Activated CD8-positive, alpha-beta memory T cell treated with anti-CD3 and anti-CD28 coated beads, Interleukin-2, amount 50 U/mL, for 1 hour (primary cell): Measurements from ENCODE around the gene TMEM140.
"Not testable (repeated sequence)": the region's sequence is repeated elsewhere in the genome, so short reads cannot be mapped to it uniquely, and the experiment has no call there.

ENCODE experiments used
- DNase-seq: peaks from one replicate; pipeline ENCODE4 v3.0.0-alpha.2; 2020; ENCODE audit errors: extremely low read depth

The TMEM140 gene

DNA sequence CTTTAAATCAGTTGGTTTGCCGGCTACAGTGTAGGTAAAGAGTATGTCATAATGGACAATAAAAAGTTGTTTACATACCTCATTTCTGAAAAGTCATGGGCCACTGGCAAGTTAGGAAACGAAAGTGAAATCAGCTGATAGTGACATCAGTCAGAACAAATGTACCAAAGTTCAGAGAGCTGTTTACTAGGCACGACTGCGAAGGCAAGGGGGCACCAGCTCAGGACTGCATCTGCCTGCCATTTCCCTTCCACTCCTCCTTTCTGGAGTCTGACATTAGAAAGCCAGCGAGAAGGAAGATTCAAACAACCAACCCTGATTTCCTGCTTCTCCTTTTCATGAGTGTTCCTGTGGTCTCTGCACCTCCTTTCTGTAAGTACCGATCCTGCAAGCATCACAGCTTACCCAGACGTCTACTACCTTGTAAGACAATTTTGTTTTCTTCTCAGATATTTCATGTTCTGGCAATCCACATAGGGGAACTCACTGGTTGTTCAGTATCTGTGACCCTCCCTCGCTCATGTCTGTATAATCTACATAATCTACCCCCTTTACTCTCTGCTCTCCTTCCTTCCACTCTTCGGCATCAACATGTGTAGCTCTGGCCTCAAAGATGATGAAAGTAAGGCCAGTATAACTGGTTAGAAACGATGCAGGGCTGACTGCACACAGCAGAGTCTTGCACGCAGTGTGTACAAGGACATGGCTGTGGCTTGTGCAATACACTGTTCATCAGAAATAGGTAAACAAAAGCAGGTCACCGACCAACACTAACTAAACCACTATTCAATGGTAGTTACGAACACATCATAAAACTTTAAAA is at the start of gene TMEM140:
TSS of gene TMEM140 (plus strand) at position 174 of the 823 bp plus-strand sequence. CDS start 16,370 bp downstream, outside the sequence.
- DNase-seq: peak; percentile 21

DNA sequence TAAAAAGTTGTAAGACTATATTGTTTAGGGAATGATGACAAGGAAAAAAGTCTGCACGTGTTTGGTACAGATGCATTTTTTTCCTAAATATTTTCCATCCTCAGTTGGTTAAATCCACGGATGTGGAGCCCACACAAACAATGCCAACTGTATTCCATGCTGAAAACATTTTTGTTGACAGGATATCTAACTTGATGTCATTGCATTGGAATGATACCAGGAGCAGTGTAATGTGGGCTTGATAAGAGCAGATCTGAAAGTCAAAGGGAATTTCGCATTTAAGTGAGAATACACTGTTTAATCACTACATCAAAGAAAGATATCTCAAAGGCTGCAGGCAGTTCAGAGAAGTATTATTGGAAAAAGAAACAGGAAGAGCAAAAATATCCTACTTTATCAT is 49.5 kb upstream of the TMEM140 start:
- no peak for DNase-seq

DNA sequence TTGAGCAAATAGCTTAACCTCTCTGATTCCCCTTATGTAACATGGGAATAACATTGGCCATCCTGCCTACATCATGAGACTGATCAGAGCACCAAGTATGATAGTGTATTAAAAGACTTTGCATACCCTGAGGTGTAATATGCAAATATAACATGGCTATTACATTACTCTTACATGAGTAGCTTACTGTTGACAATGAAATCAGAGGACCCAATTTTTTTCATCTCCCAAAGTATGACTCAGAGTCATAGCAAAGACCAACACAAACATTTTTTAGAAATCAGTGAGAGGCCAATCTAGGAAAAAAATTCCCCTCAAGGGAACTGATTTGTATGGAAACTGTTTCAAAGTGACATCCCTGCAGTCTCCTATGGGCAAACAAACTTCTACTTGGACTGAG is 47.0 kb upstream of the TMEM140 start:
- no peak for DNase-seq

DNA sequence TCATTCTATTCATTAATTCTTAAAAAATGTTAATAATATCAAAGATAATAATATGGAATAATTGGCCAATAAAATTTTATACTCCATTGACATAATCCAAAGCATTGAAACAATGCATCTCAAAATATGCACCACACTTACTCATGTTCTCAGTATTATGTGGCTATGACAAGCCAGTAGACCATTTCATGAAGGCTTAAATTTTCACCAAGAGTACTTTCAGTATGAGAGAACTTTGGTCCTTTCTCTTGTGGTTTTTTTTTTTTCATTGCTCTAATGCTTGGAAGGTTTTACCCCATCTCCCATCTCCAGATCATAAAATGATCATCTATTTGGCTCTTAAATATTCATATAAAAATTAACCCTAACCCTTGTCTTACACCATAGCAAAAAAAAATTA is 45.5 kb upstream of the TMEM140 start:
- no peak for DNase-seq

DNA sequence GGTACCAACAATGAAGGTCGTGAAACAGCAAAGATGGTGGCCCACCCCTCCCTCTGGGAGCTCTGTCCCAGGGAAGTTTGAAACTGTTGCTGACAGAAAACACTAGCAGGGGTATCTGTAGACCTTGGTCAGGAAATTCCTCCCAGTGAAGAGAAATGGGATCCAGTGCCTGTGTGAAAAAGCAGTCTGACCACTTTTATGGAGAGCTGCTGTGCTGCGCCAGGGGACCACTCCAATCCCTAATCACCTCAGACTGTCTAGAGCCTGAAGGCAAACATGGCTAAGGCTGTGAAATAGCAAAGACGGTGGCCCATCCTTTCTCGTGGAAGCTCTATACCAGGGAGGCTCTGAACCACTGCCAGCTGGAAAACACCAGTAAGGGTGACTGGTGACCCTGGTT is 38.3 kb upstream of the TMEM140 start:
- DNase-seq: no peak

DNA sequence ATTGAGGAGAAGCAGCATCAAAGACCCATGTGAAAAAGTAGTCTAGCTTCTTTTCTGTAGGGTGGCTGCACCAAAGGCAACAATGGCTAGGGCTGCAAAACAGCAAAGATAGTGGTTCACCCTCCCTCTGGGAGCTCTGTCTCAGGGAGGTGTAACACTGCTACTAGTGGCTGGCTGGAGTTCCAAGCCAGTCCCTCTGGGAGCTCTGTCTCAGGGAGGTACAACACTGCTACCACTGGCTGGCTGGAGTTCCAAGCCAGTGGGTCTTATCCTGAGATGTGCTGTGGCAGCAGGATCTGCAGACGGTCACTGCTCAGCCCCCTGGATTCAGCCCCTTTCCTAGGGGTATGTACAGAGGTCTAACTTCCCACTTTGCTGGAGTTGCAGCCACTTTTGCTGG is 37.9 kb upstream of the TMEM140 start:
- no peak for DNase-seq

DNA sequence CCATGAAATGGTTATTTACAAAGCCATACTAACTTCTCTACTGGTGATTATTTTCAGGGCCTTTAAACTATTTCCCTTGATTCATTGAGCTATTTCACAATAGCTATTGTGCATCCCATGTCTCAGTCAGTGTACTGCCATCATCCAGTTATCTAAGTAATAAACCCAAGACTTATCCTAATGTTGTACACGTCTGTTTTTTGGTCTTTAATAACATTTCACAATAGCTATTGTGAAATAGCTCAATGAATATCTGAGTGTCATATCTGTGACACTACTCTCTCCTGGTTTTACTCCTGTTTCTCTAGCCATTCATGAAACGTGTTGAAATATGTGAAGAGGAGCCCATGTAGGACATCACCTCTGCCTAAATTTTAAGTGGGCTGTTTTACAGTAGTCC is 36.5 kb upstream of the TMEM140 start:
- no peak for DNase-seq

DNA sequence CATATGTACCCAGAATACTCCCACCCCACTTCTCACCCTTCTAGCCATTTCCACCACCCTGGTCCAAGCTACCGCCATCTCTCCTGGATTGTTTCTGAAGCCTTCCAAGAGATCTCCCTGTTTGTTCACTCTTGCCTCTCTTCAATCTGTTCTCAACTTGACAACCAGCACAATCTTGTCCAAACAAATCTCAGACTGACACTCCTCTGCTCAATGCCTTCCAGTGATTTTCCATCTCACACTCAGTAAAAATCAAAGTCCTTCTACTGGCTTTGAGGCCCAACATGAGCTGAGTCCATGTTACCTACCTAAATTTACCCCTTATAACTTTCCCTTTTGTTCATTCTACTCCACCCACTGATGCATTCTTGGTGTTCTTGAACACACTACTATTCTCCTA is 33.2 kb upstream of the TMEM140 start:
- DNase-seq: no peak

DNA sequence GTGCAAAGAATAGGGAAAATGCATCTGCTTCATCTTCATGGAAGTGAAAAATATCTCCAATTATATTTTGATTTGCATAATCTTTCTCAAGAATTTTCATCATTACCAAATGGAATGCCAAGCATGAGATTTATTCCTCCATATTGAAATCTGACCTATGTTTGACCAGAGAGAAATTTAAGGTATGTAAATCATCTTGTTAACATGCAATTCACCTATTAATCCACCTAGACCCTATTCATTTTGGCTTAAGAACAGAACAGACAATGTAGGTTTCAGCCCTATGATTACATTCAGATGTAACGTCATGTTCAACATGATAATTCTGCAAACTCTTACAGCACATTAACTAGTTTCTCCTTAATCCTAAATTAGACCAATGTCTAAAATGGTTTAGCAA is 30.8 kb upstream of the TMEM140 start:
- no peak for DNase-seq

DNA sequence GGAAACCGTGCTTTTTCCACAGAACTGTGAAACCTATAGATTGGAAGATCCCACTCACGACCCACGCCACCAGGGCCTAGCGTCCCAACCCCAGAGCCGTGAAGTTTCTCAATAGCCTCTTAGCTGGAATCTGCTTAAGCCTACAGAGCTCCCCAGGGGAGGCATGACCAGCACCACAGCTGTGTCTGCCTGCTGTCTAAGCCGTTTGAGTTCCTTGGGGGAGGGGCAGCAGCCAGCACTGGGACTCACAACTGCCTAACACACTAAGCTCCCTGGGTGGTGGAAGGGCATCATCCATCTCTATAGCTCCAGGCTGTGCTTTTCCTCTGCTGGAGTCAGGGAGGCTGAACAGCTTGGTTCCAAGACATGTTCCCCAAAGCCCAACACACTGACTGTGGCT is 26.0 kb upstream of the TMEM140 start:
- no peak for DNase-seq

DNA sequence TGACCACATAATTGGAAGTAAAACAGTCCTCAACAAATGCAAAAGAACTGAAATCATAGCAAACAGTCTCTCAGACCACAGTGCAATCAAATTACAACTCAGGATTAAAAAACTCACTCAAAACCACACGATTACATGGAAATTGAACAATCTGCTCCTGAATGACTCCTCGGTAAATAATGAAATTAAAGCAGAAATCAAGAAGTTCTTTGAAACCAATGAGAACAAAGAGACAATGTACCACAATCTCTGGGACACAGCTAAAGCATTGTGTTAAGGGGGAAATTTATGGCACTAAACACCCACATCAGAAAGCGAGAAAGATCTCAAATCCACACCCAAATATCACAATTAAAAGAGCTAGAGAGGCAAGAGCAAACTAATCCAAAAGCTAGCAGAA is 23.2 kb upstream of the TMEM140 start:
- DNase-seq: not testable (repeated sequence)

DNA sequence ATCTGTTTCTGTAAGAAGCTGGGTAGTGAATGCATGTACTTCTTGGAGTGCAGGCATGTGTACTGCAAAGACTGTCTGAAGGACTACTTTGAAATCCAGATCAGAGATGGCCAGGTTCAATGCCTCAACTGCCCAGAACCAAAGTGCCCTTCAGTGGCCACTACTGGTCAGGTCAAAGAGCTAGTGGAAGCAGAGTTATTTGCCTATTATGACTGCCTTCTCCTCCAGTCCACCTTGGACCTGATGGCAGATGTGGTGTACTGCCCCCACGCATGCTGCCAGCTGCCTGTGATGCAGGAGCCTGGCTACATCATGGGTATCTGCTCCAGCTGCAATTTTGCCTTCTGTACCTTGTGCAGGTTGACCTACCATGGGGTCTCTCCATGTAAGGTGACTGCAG is 18.9 kb upstream of the TMEM140 start:
- no peak for DNase-seq

DNA sequence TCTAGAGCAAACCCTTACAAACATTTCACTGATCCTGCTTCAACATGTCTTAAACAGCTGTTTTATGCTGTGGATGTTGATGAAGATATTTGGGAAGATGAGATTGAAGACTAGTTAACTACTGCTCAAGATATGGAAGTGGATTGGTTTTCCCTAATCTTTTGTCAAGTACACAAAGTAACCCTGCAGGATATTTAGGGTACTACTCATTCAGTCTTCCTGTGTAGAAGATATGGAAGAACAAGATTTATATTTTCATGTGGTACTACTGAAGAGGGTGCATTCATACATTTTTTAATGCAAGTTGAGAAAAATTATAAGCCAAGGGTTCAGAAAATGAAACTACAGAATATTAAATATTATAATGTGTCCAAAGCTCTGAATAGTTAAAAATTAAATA is 18.3 kb upstream of the TMEM140 start:
- DNase-seq: no peak

DNA sequence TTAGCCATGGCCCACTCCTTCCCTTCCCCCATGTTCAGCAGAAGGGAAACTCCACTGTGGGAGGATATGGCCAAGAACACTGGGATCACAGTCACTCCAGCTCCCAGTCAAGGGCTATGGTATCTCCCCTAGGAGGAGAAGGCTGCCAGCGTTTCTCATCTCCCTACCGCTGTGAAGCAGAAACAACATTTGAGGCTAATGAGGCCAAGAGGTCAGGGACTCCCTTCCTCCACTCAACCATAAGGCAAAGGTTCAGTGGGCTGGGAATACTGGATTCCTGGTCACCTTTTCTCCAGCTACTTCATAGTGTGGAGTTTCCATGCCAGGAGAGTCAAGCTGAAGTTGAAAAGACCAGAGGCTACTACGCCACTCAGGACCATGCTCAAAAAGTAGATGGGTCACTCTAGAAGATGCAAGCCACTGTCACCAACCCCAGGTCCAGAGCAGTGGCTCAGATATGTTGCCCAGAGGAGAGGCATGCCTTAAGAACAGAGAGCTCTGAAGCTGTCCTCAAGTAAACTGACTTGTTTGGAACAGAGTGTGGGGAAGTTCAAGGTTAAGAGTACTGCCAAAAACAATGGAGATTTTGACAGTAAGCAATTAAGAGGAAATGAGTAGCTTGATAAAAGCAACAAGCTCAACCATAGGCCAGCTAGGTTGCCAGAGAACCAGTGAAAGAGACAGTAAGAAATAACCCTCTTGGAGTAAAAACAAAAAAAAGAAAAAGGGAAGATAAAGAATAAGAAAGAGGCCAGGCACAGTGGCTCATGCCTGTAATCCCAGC is 3.8 kb upstream of the TMEM140 start:
- no peak for DNase-seq

DNA sequence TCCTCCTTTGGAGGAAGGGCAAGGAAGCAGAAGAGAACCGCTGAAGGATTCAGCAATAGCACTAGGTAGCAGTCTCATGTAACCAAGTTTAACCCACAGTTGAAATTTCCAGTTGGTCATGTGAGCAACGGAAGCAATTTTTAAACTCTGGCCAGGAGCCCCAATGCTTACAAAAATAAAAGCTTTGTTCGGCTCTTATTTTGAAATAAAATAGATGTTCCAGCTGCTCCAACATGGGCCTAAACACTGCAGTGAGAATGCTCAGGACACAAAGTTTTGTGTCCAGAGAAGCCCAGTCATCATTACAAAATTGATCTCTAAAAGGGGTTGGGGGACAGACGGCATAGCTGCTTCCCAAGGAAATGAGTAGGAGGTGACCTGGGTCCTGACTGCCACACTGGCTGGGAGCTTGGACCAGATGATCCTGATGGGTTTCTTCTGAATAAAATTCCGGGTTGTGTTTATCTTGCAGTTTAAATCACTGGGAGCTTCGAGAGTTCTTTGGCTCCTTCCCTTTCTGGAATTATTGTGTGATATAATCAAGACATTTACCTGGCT is 452 bp upstream of the TMEM140 start:
- no peak for DNase-seq

DNA sequence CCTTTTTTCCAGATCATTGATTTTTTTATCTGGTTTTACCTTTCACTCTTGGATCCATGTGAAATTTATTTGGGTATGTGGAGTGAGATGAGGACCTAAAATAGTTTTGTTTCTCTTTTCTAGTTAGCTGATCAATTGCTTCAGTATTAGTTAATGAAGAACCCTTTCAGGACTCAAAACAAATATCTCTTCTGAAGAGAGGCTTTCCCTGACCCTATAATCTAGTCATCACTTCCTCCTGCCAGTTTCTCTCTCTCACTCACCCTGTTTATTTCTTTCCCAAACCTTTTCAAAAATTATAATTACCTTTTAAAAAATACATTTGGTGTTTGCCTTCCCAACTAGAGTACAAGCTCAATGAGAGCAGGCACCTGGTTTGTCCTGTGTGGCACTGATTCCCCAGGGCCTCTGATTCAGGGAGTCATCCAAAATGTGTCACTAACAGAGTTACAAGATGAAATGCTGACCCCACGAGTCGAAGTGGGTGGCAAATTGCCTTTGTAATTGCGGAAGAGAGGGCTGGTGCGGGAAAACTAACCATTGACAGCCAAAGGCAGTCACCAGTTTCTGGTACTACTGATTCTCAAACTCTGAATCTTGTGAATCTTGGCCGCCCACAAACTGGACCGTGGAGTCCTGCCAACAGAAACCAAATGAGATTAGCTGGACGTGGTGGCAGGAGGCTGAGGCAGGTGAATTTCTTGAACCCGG is 2.4 kb downstream of the TMEM140 start:
- no peak for DNase-seq

DNA sequence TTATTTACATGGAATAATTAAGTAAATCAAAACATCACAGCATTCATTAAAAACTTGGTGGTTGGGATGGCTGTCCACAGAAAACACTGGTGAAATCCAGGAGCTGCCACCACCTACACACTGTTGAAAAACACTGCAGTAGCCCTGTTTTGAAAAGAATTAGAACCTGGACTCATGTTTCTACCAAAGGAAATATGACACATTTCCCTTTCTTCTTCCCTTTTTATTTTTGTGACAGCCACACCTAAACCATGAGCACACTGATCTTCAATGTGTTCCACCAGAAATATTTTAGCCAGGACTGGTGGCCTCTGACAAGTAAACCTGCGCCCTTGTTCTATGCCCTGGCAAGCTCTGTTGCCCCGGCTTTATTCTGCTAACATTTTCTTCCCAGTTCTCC is 3.3 kb downstream of the TMEM140 start:
- DNase-seq: no peak

DNA sequence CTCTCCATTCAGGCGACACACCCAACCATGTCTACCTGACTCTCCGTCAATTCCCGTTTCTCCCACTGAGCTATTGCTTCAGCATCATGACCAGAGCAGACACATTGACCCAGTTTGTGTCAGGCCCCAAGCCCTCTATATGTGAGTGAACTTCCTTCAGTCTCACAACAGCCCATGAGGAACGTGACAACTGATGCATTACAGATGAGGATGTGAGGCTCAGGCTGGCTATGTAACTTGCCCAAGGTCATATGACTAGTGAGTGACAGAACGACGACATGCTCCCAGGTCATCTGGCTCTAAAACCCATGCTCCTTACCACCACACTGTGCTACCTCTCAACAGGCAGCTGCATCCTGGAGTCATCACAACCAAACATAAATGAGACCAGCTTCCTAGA is 3.7 kb downstream of the TMEM140 start:
- DNase-seq: no peak

DNA sequence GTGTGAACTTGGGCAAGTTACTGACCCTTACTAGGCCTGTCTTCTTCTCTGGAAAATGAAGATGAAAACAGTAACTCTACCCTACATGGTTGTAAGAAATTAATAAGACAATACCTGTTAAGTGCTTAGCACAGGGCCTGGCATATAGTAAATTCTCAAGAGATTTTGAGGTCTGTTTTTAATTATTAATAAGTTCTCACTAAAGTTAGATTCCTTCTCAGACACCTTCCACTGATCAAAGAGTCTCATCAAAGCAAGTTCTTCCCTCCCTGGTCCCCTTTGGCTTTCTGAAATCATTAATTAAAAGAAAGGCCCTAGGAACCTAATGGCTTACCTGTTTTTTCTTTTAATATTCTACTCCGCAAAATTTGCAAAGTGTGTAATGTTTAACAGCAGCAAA is 4.6 kb downstream of the TMEM140 start:
- no peak for DNase-seq

DNA sequence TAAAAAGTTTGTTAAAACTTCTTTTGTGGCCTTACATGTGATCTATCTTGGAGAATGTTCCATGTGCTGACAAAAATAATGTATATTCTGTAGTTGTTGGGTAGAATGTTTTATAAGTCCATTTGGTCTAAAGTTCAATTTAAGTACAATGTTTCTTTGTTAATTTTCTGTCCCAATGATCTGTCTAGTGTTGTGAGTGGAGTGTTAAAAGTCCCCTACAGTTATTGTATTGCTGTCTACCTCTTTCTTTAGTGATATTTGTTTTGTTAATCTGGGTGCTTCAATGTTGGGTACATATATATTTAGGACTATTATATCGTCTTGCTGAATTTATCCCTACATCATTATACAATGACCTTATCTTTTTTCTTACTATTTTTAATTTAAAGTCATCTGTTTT is 6.9 kb downstream of the TMEM140 start:
- DNase-seq: no peak

DNA sequence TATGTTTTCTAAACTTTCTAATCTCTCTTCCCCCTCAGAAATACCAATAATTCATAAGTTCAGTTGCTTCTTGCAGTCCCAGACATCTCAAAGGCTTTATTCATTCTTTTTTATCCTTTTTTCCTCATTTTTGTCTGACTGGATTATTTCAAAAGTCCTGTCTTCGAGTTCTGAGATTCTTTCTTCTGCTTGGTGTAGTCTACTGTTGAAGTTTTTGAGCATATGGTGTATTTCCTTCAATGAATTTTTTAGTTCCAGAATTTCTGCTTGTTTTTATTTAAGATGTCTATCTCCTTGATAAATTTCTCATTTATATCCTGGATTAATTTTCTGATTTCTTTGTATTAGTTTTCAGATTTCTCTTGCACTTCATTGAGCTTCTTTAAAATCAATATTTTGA is 8.4 kb downstream of the TMEM140 start:
- DNase-seq: no peak

DNA sequence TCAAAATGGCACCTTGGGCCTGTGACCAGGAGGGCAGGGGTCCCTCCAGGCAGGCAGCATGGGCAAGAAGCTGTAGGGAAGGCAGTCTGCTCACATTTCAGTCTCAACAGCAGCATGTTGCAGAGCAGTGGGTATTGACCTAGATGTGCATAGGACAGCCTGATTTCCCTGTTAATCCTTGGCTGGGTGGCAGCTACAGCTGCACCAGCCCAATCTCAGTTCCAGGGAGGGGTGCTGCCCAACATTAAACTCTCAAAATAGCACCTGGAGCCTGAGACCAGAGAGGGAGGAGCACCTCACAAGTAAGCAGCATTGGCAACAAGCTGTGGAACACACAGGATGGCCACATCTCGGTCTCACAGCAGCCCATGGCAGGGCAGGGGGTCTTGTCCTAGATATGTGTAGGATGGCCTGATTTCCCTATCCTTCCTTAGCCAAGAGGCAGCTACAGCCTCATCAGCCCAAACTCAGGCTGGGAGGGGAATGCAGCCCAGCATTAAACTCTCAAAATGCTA is 10.3 kb downstream of the TMEM140 start:
- no peak for DNase-seq
